Peyer's patch (tissue), 4 donors: ENCODE measurements around the gene KIAA1755. TPM values are rescaled to one million over a fixed set of nuclear protein-coding genes. Genes with fewer than 3 reads are reported as not detected.
"Not testable (repeated sequence)": the region's sequence is repeated elsewhere in the genome, so short reads cannot be mapped to it uniquely, and the experiment has no call there.

ENCODE experiments used
- DNase-seq, 3 donors: peaks; one replicate each; pipeline ENCODE4 v3.0.0-alpha.2; 2017 to 2019
- H3K27ac ChIP-seq, 4 donors: fragments of 200-600 bp; sonication (generic); one replicate each; pipeline ENCODE4 v1.5.1; 2016 to 2019
- H3K27me3 ChIP-seq, 2 donors: fragments of 200-600 bp; sonication (generic); one replicate each; pipeline ENCODE4 v1.5.1; 2019
- H3K36me3 ChIP-seq, 3 donors: fragments of 200-600 bp; sonication (generic); one replicate each; pipeline ENCODE4 v1.5.1; 2016 to 2019
- H3K4me1 ChIP-seq, 4 donors: fragments of 200-600 bp; sonication (generic); one replicate each; pipeline ENCODE4 v1.5.1; 2016 to 2019
- H3K4me3 ChIP-seq, 4 donors: fragments of 200-600 bp; sonication (generic); 1 replicate in 3 of 4; 2 replicates in 1 of 4; pipeline ENCODE4 v1.5.1; 2016 to 2019; ENCODE audit warnings: mild to moderate bottlenecking in 1 of 4
- H3K9me3 ChIP-seq, 4 donors: fragments of 200-600 bp; sonication (generic); one replicate each; pipeline ENCODE4 v1.5.1; 2016 to 2019; ENCODE audit warnings: mild to moderate bottlenecking in 1 of 4
- CTCF ChIP-seq, 6 experiments: fragments of 450-650 bp in 4 of 6; fragments of 200-600 bp in 2 of 6; sonication (generic) in 1 of 6; IDR thresholded peaks; one replicate each; pipeline ENCODE4 v1.5.1; 2017 to 2019; ENCODE audit warnings: antibody characterized with exemption in 6 of 6, mild to moderate bottlenecking in 3 of 6, moderate library complexity in 1 of 6
- POLR2A ChIP-seq, 2 donors: fragments of 450-650 bp; IDR thresholded peaks; one replicate each; pipeline ENCODE4 v1.5.1; 2017; ENCODE audit warnings: antibody characterized with exemption in 2 of 2, mild to moderate bottlenecking in 2 of 2, moderate library complexity in 2 of 2
- total RNA-seq, 4 donors: library from RNA; depleted of rRNA; stranded (reverse); fragments of >200 nt; gene quantifications; one replicate each; pipeline ENCODE4 v1.1.0, GENCODE V29; 2016

Gene KIAA1755
- total RNA-seq, 4 donors from 2014 or later: 0.35 to 4.1 (median 2.0) TPM

- Histone ChIP-seq H3K27ac (peak overlapping the region in 1 of 4 donors; percentile 78), H3K4me3 (no peak overlapping the region), H3K9me3 (no peaks in the 10 kb centered on the region), H3K4me1 (no peaks in the 10 kb centered on the region), H3K27me3 (no peaks in the 10 kb centered on the region), H3K36me3 (no peaks in the 10 kb centered on the region)
- TF ChIP-seq CTCF (IDR thresholded peaks at IDR 0.05) (no peak), POLR2A (IDR thresholded peaks at IDR 0.05) (no peak)
- peak in 1 of 3 donors; percentile 13 for DNase-seq
These were observed 1.9 kb downstream of the KIAA1755 start for GRCh38 chr20:38258545-38259215.

- peak in 1 of 3 donors; percentile 7 for DNase-seq
- peak overlapping the region in 1 of 4 donors; percentile 8 for H3K27ac ChIP-seq
- no peaks in the 10 kb centered on the region for H3K27me3 ChIP-seq
- H3K9me3 ChIP-seq: no peaks in the 10 kb centered on the region
- no peaks in the 10 kb centered on the region for H3K4me1 ChIP-seq
- no peak overlapping the region for H3K4me3 ChIP-seq
- TF ChIP-seq POLR2A (IDR thresholded peaks at IDR 0.05) (no peak), CTCF (IDR thresholded peaks at IDR 0.05) (no peak)
- no peaks in the 10 kb centered on the region for H3K36me3 ChIP-seq
These were observed 3.6 kb downstream of the KIAA1755 start for GRCh38 chr20:38256966-38257365.

DNA sequence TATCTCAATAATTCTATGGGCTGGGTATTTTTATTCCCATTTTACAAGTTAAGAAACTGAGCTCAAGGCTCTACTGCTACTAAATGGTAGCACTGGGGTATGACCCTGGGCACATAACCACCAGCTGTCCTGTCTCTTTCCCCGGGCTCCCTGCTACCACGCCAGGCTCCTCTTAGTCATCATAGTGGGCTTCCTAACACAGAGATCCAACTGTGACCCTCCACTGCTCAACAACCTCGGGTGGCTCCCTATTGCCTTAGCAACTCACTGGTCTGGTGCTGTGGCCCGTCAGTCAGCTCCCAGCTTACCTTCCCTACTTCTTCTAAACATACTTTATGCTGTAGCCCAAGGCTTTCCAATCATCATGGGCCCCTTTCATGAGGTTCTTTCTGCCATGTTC lies 4.5 kb downstream of the KIAA1755 start:
- H3K9me3 ChIP-seq: no peaks in the 10 kb centered on the region
- H3K4me1 ChIP-seq: no peaks in the 10 kb centered on the region
- no peaks in the 10 kb centered on the region for H3K36me3 ChIP-seq
- H3K4me3 ChIP-seq: no peak overlapping the region
- DNase-seq: no peak
- no peaks in the 10 kb centered on the region for H3K27me3 ChIP-seq
- H3K27ac ChIP-seq: peak overlapping the region in 1 of 4 donors; percentile 44
- TF ChIP-seq POLR2A (IDR thresholded peaks at IDR 0.05) (no peak), CTCF (IDR thresholded peaks at IDR 0.05) (no peak)

GRCh38 chr20:38255393-38255792 lies 5.1 kb downstream of the KIAA1755 start:
- TF ChIP-seq POLR2A (IDR thresholded peaks at IDR 0.05) (no peak), CTCF (IDR thresholded peaks at IDR 0.05) (no peak)
- H3K27ac ChIP-seq: peak overlapping the region in 2 of 4 donors; percentile 44 to 52
- no peak for DNase-seq
- H3K9me3 ChIP-seq: no peaks in the 10 kb centered on the region
- H3K27me3 ChIP-seq: no peaks in the 10 kb centered on the region
- no peak overlapping the region for H3K4me3 ChIP-seq
- H3K36me3 ChIP-seq: no peaks in the 10 kb centered on the region
- no peaks in the 10 kb centered on the region for H3K4me1 ChIP-seq

DNA sequence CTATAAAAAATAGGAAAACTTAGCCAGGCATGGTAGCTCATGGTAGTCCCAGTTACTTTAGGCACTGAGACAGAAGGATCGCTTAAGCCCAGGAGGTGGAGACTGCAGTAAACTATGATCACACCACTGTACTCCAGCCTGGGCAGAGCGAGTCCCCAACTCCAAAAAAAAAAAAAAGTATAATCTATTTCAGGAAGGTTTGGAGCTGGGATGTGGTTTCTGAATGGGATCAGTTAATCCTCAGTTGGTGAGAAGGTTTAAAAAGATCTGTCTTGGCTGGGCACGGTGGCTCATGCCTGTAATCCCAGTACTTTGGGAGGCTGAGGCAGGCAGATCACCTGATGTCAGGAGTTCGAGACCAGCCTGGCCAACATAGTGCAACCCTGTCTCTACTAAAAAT lies 5.9 kb downstream of the KIAA1755 start:
- H3K4me1 ChIP-seq, DNase-seq, H3K36me3 ChIP-seq, H3K9me3 ChIP-seq, H3K4me3 ChIP-seq, H3K27me3 ChIP-seq: not testable (repeated sequence)
- peak overlapping the region in 1 of 4 donors; percentile 44 for H3K27ac ChIP-seq

- Histone ChIP-seq H3K4me1 (no peaks in the 10 kb centered on the region), H3K4me3 (no peak overlapping the region), H3K27me3 (no peaks in the 10 kb centered on the region), H3K27ac (peak overlapping the region in 3 of 4 donors; percentile 10 to 67 (median 38)), H3K9me3 (no peaks in the 10 kb centered on the region), H3K36me3 (no peaks in the 10 kb centered on the region)
- no peak for DNase-seq
- TF ChIP-seq CTCF (IDR thresholded peaks at IDR 0.05) (no peak), POLR2A (IDR thresholded peaks at IDR 0.05) (no peak)
These were observed 7.0 kb downstream of the KIAA1755 start for GRCh38 chr20:38253571-38253970.
